ENCODE measurements around the gene KCNK16.

DNA sequence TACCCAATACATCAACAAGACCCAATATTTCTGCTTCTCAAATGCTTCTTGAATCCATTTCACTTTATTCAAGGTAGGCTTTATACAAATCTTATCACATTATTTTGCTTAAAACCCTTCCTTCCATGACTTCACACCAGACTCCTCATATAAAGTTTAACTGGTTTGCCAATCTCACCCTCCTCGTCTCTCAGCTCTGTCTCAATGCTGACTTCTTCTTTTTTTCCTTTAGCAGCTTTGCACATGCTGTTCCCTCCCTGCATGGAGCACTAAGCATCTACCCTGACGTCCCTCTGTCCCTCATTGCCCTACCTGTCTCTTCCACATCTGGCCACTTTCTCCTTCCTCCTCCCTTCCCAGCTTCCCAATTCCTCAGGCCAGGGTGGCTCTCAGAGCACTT is 39.7 kb downstream of the KCNK16 start:
- TF ChIP-seq, protein P1, sequence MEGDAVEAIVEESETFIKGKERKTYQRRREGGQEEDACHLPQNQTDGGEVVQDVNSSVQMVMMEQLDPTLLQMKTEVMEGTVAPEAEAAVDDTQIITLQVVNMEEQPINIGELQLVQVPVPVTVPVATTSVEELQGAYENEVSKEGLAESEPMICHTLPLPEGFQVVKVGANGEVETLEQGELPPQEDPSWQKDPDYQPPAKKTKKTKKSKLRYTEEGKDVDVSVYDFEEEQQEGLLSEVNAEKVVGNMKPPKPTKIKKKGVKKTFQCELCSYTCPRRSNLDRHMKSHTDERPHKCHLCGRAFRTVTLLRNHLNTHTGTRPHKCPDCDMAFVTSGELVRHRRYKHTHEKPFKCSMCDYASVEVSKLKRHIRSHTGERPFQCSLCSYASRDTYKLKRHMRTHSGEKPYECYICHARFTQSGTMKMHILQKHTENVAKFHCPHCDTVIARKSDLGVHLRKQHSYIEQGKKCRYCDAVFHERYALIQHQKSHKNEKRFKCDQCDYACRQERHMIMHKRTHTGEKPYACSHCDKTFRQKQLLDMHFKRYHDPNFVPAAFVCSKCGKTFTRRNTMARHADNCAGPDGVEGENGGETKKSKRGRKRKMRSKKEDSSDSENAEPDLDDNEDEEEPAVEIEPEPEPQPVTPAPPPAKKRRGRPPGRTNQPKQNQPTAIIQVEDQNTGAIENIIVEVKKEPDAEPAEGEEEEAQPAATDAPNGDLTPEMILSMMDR (IDR thresholded peaks at IDR 0.05), result no peak
- no peak for TF ChIP-seq POLR2A (IDR thresholded peaks at IDR 0.05)
- TF ChIP-seq POLR2AphosphoS5 (IDR thresholded peaks at IDR 0.05), result no peak
- TF ChIP-seq EP300 (IDR thresholded peaks at IDR 0.05), result no peak
